ENCODE data around the gene CYB561D2. TPM values are rescaled to one million over a fixed set of nuclear protein-coding genes. Genes with fewer than 3 reads are reported as not detected.

CYB561D2 gene
- total RNA-seq, 3 donors from 2014 or later = 23.6 to 30.1 (median 28.8) TPM

GRCh38 chr3:50336452-50337174 lies 14.0 kb upstream of the CYB561D2 start:
- intact Hi-C loops (cut with DNase I; ENCODE audit: low total_unique reads) = no loop called here
- TF ChIP-seq, protein P1, sequence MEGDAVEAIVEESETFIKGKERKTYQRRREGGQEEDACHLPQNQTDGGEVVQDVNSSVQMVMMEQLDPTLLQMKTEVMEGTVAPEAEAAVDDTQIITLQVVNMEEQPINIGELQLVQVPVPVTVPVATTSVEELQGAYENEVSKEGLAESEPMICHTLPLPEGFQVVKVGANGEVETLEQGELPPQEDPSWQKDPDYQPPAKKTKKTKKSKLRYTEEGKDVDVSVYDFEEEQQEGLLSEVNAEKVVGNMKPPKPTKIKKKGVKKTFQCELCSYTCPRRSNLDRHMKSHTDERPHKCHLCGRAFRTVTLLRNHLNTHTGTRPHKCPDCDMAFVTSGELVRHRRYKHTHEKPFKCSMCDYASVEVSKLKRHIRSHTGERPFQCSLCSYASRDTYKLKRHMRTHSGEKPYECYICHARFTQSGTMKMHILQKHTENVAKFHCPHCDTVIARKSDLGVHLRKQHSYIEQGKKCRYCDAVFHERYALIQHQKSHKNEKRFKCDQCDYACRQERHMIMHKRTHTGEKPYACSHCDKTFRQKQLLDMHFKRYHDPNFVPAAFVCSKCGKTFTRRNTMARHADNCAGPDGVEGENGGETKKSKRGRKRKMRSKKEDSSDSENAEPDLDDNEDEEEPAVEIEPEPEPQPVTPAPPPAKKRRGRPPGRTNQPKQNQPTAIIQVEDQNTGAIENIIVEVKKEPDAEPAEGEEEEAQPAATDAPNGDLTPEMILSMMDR (IDR thresholded peaks at IDR 0.05) = peak in 1 of 3 donors; percentile 24
- TF ChIP-seq POLR2AphosphoS5 (IDR thresholded peaks at IDR 0.05) = peak in 1 of 3 donors; percentile 7
- no peak for TF ChIP-seq POLR2A (IDR thresholded peaks at IDR 0.05)
- Histone ChIP-seq H3K9me3 (no peaks in the 10 kb centered on the region), H3K36me3 (peaks cover 1% of the 10 kb centered on the region), H3K4me3 (peak overlapping the region; percentile 65 to 84 (median 68)), H3K27me3 (no peaks in the 10 kb centered on the region), H3K27ac (peak overlapping the region; percentile 96 to 99), H3K4me1 (peaks cover 19 to 23% of the 10 kb centered on the region in 2 donors)
- DNase-seq (ENCODE audit: low spot score in 2 of 2) = no peak

DNA sequence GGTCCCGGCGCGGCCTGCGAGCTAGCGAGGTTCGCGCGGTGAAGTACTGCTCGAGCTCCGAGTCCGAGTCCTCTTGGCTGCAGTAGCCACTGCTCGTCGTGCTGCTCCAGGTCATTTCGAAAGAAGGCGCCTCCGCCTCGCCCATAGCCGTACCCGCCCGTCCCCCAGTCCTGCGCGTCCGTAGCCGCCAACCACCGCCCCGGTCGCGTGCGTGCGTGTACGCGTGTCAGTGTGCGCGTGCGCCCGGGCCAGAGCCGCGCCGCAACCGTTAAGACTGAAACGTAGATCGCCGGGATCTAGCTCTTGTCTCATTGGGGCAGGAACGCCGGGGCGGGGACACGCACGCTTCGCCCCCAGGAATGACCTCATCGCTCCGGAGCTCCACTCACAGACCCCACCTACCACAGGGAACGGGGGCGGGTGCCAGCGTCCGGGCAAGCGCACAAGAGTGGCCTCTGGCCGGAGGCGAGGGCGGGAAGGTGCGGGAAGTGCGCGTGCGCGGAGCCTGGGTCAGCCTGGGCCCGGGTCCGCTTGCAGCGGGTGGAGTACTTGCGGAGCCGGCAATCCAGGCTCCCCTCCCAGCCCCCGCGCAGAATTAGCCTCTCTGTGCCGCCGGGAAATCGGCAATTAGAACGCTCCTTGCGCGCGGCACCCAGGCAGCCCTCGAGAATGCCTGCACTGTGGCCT lies 13.3 kb upstream of the CYB561D2 start:
- Histone ChIP-seq H3K27me3 (no peaks in the 10 kb centered on the region), H3K36me3 (no peaks in the 10 kb centered on the region), H3K4me3 (peak overlapping the region; percentile 65 to 84 (median 68)), H3K9me3 (no peaks in the 10 kb centered on the region), H3K4me1 (peaks cover 19 to 23% of the 10 kb centered on the region in 2 donors), H3K27ac (peak overlapping the region; percentile 96 to 99)
- peak; percentile 57 for TF ChIP-seq POLR2A (IDR thresholded peaks at IDR 0.05)
- TF ChIP-seq, protein P1 (IDR thresholded peaks at IDR 0.05) = peak in 1 of 3 donors; percentile 31
- TF ChIP-seq POLR2AphosphoS5 (IDR thresholded peaks at IDR 0.05) = peak; percentile 93 to 95 (median 94)
- intact Hi-C loops (cut with DNase I; ENCODE audit: low total_unique reads) = no loop called here
- DNase-seq (ENCODE audit: low spot score in 2 of 2) = peak; percentile 99 to 100

DNA sequence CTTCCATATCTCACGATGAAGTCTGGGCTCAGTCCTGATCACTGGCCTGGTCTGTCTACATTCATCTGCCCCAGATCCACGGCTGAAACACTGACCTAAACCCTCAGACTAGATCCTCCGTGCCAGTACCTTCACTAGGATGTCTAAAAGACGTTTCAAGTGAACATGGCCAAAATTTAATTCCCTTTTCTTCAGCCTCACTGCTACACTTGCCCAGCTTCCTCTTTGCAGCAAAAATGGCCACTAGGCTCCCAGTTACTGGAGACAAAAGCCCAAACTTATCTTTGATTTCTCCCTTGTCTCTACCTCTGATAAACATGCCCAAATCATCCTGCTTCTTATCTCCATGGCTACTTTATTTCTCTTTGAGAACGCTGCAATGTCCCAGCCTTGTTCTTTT lies 11.7 kb upstream of the CYB561D2 start:
- H3K4me3 ChIP-seq = peak overlapping the region in 2 of 3 donors; percentile 14 to 65
- H3K36me3 ChIP-seq = no peaks in the 10 kb centered on the region
- intact Hi-C loops (cut with DNase I; ENCODE audit: low total_unique reads) = no loop called here
- H3K4me1 ChIP-seq = peaks cover 18 to 23% of the 10 kb centered on the region in 2 donors
- TF ChIP-seq, protein P1 (IDR thresholded peaks at IDR 0.05) = no peak
- TF ChIP-seq POLR2A (IDR thresholded peaks at IDR 0.05) = no peak
- TF ChIP-seq POLR2AphosphoS5 (IDR thresholded peaks at IDR 0.05) = no peak
- peak overlapping the region; percentile 96 to 99 for H3K27ac ChIP-seq
- H3K27me3 ChIP-seq = no peaks in the 10 kb centered on the region
- no peak for DNase-seq (ENCODE audit: low spot score in 2 of 2)
- H3K9me3 ChIP-seq = no peaks in the 10 kb centered on the region

- no peak for DNase-seq (ENCODE audit: low spot score in 2 of 2)
- Histone ChIP-seq H3K4me3 (peak overlapping the region; percentile 62 to 90 (median 65)), H3K4me1 (peaks cover 12 to 23% of the 10 kb centered on the region in 2 donors), H3K36me3 (no peaks in the 10 kb centered on the region), H3K27me3 (no peaks in the 10 kb centered on the region), H3K9me3 (no peaks in the 10 kb centered on the region), H3K27ac (peak overlapping the region; percentile 66 to 90)
- intact Hi-C loops (cut with DNase I; ENCODE audit: low total_unique reads) = no loop called here
- TF ChIP-seq, protein P1 (IDR thresholded peaks at IDR 0.05) = no peak
- TF ChIP-seq POLR2A (IDR thresholded peaks at IDR 0.05) = no peak
- TF ChIP-seq POLR2AphosphoS5 (IDR thresholded peaks at IDR 0.05) = no peak
Measured at GRCh38 chr3:50339485-50340146, 11.0 kb upstream of the CYB561D2 start.

Measured in breast epithelium (tissue), 4 donors.